Activated CD4-positive, alpha-beta T cell treated with anti-CD3 and anti-CD28 coated beads for 24 hours (primary cell): ENCODE data around the gene HDHD2.

ENCODE experiments used
- DNase-seq, 2 donors: peaks; one replicate each; pipeline ENCODE4 v3.0.0-alpha.2; 2020; ENCODE audit warnings: low read depth in 2 of 2

Gene HDHD2

GRCh38 chr18:47062471-47062870, 87.8 kb downstream of the HDHD2 start:
- no peak for DNase-seq
